HCT116 (cell line): ENCODE data around the gene FOXB2. TPM values are rescaled to one million over a fixed set of nuclear protein-coding genes. Genes with fewer than 3 reads are reported as not detected.
A peak's percentile ranks its signal among the peaks of the same experiment; 100 is the strongest.

Experiments
- ATAC-seq: fragments of 200-7000 bp; cut with Tn5 transposase; 2 replicates; pipeline ENCODE4 v1.9.1; 2020; ENCODE audit warnings: mild to moderate bottlenecking, moderate library complexity
- BruUV-seq: library from RNA; stranded (reverse); fragments of 400-500 nt; replicated peaks from 2 replicates; lab custom pipeline; 2021; lab: Mats Ljungman, UMichigan
- CTCF ChIA-PET: fragments of 300-600 bp; sonication (Branson Sonifier 250); formaldehyde crosslinking; loops from one replicate; lab custom pipeline; 2021; ENCODE audit warnings: antibody characterized with exemption; lab: Charles Lee
- POLR2A ChIA-PET: fragments of 300-600, 350-600 bp; sonication (Branson Sonifier 250); formaldehyde crosslinking; loops from one replicate; lab custom pipeline; 2021; ENCODE audit warnings: antibody characterized with exemption; lab: Charles Lee
- RAD21 ChIA-PET, 2 experiments: fragments of 300-600 bp; sonication (Branson Sonifier 250); formaldehyde crosslinking; loops; one replicate each; lab custom pipeline; 2023; ENCODE audit warnings: low total read pairs in 2 of 2; ENCODE audit not compliant: uncharacterized antibody in 2 of 2, unreplicated experiment in 2 of 2, low non-redundant PET in 1 of 2; lab: Charles Lee
- DNase-seq: peaks from one replicate; pipeline ENCODE4 v3.0.0-alpha.2; 2010; ENCODE audit warnings: low read depth, low spot score
- H2AFZ ChIP-seq: fragments of 200-600 bp; shearing (Covaris generic), sonication (generic); 2 replicates; pipeline ENCODE4 v1.6.1; 2017; ENCODE audit warnings: low read depth, mixed run types, mixed read lengths, antibody characterized with exemption, low read length; ENCODE audit not compliant: poor library complexity, severe bottlenecking
- H3K27ac ChIP-seq: 2 replicates; pipeline ENCODE4 v1.5.1; 2012; ENCODE audit warnings: low read depth, low read length
- H3K27me3 ChIP-seq: fragments of 200-600 bp; sonication (generic); 2 replicates; pipeline ENCODE4 v1.6.1; 2016; ENCODE audit warnings: mixed run types, low read length, mixed read lengths; ENCODE audit not compliant: insufficient read depth
- H3K36me3 ChIP-seq, 2 experiments: fragments of 200-500 bp in 1 of 2; fragments of 200-600 bp in 1 of 2; sonication (Bioruptor generic) in 1 of 2; sonication (generic) in 1 of 2; 2 replicates each; pipeline versions ENCODE4 v1.5.1 to v1.6.1; 2014 to 2016; ENCODE audit warnings: low read length in 2 of 2, inconsistent platforms in 1 of 2, mixed read lengths in 1 of 2, mixed run types in 1 of 2; ENCODE audit not compliant: insufficient read depth in 2 of 2, control insufficient read depth in 1 of 2
- H3K4me1 ChIP-seq, 2 experiments: fragments of 200-600 bp in 1 of 2; sonication (generic) in 1 of 2; 2 replicates each; pipeline versions ENCODE4 v1.5.1 to v1.6.1; 2012 to 2017; ENCODE audit warnings: low read length in 2 of 2, inconsistent platforms in 1 of 2, mild to moderate bottlenecking in 1 of 2, mixed read lengths in 1 of 2, mixed run types in 1 of 2, moderate library complexity in 1 of 2; ENCODE audit not compliant: insufficient read depth in 2 of 2, control insufficient read depth in 1 of 2
- H3K4me2 ChIP-seq: fragments of 200-600 bp; sonication (generic); 2 replicates; pipeline ENCODE4 v1.6.1; 2017; ENCODE audit warnings: mixed run types, low read length, mixed read lengths
- H3K4me3 ChIP-seq, 2 experiments: fragments of 200-600 bp in 1 of 2; sonication (generic) in 1 of 2; replicated peaks in 1 of 2; 2 replicates each; pipeline ENCODE4 v1.5.1; 2011 to 2016; ENCODE audit warnings: low read length in 2 of 2, control low read depth in 1 of 2, low read depth in 1 of 2, mild to moderate bottlenecking in 1 of 2, mixed read lengths in 1 of 2, mixed run types in 1 of 2
- H3K79me2 ChIP-seq: fragments of 200-600 bp; sonication (generic); 2 replicates; pipeline ENCODE4 v1.6.1; 2017; ENCODE audit warnings: mild to moderate bottlenecking, mixed run types, low read length, moderate library complexity, mixed read lengths; ENCODE audit not compliant: insufficient read depth
- H3K9ac ChIP-seq: fragments of 200-600 bp; sonication (generic); 2 replicates; pipeline ENCODE4 v1.6.1; 2016; ENCODE audit warnings: low read length, mixed read lengths
- H3K9me2 ChIP-seq: fragments of 200-600 bp; sonication (generic), shearing (Covaris generic); 2 replicates; pipeline ENCODE4 v1.6.1; 2017; ENCODE audit warnings: mixed run types, mild to moderate bottlenecking, moderate library complexity; ENCODE audit not compliant: insufficient read depth
- H3K9me3 ChIP-seq, 2 experiments: fragments of 200-500 bp in 1 of 2; fragments of 200-600 bp in 1 of 2; sonication (Bioruptor generic) in 1 of 2; sonication (generic) in 1 of 2; 2 replicates each; pipeline ENCODE4 v1.6.1; 2014 to 2017; ENCODE audit warnings: low read length in 2 of 2, mixed read lengths in 2 of 2, inconsistent platforms in 1 of 2, low read depth in 1 of 2, mild to moderate bottlenecking in 1 of 2, mixed run types in 1 of 2, moderate library complexity in 1 of 2; ENCODE audit not compliant: control insufficient read depth in 1 of 2, insufficient read depth in 1 of 2
- H4K20me1 ChIP-seq: fragments of 200-600 bp; sonication (generic), shearing (Covaris generic); 2 replicates; pipeline ENCODE4 v1.6.1; 2017; ENCODE audit warnings: mixed run types, mild to moderate bottlenecking, moderate library complexity; ENCODE audit not compliant: insufficient read depth
- ELF1 ChIP-seq: IDR thresholded peaks from 2 replicates; pipeline ENCODE4 v1.6.1; 2012; ENCODE audit warnings: low read depth, borderline replicate concordance
- EZH2phosphoT487 ChIP-seq: fragments of 200-600 bp; IDR thresholded peaks from 2 replicates; pipeline ENCODE4 v1.6.1; 2018; ENCODE audit warnings: antibody characterized with exemption, borderline replicate concordance
- RAD21 ChIP-seq: IDR thresholded peaks from 2 replicates; pipeline ENCODE4 v1.6.1; 2012; ENCODE audit warnings: low read depth, mild to moderate bottlenecking
- YY1 ChIP-seq: IDR thresholded peaks from 2 replicates; pipeline ENCODE4 v1.6.1; 2011; ENCODE audit warnings: low read length, low read depth, moderate library complexity, mild to moderate bottlenecking; ENCODE audit not compliant: insufficient replicate concordance; ENCODE audit errors: extremely low read depth
- intact Hi-C: fragments of 100-400 bp; cut with micrococcal nuclease; formaldehyde crosslinking; loops from 2 replicates; pipeline ENCODE4 v1.10.0; 2022
- total RNA-seq: library from RNA; stranded (reverse); gene quantifications from one replicate; pipeline ENCODE4 v1.2.1, GENCODE V29; 2021; ENCODE audit not compliant: unreplicated experiment
- TF ChIP-seq, protein P1 (sequence below), 3 experiments: fragments of 200-600 bp in 1 of 3; sonication (generic) in 1 of 3; IDR thresholded peaks in 2 of 3; conservative IDR thresholded peaks in 1 of 3; 2 replicates each; pipeline ENCODE4 v1.5.1; 2012 to 2017; ENCODE audit warnings: low read depth in 2 of 3, low read length in 2 of 3, antibody characterized with exemption in 1 of 3, borderline replicate concordance in 1 of 3, control low read depth in 1 of 3, mild to moderate bottlenecking in 1 of 3, mixed read lengths in 1 of 3, mixed run types in 1 of 3, moderate library complexity in 1 of 3; ENCODE audit not compliant: insufficient read depth in 1 of 3
- TF ChIP-seq, protein P2 (sequence below): IDR thresholded peaks from 2 replicates; pipeline ENCODE4 v1.6.1; 2012
- TF ChIP-seq, protein P3 (sequence below): IDR thresholded peaks from 2 replicates; pipeline ENCODE4 v1.6.1; 2011; ENCODE audit warnings: mild to moderate bottlenecking, low read length, moderate library complexity; ENCODE audit not compliant: insufficient replicate concordance; ENCODE audit errors: extremely low read depth

The FOXB2 gene
- total RNA-seq, 1 experiment from 2014 or later, result not detected

DNA sequence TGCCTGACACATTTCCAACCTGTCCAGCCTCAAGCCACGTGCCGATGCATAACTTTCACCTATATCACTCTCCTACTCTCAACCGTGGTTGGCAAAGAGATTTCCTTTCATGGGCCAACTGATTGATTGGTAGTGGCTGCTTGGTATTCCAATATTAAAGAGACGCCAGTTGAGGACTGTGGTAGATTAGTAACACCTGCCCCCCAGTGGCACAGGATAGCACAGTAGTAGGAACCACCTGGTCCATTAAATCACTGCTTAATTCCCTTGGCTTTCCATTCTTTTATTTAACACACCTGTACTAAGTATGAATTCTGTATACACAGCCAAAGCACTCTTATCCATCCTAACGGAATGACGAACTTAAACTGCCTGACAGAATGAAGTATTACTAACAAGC lies 19.1 kb upstream of the FOXB2 start:
- Histone ChIP-seq H3K4me2 (no peak overlapping the region), H3K9me2 (no peaks in the 10 kb centered on the region), H3K4me1 (no peaks in the 10 kb centered on the region), H4K20me1 (no peaks in the 10 kb centered on the region), H3K9me3 (no peaks in the 10 kb centered on the region), H3K27ac (no peak overlapping the region)
- ChIA-PET CTCF (interaction anchor here (0.6 to 4.4 kb wide), 2 partner anchors 156 to 191 kb away, joined by 4 to 55 read pairs; no protein-coding TSS in a partner anchor), RAD21 (no interaction called here), POLR2A (no interaction called here)
- ATAC-seq (no peak), DNase-seq (no peak)
- intact Hi-C loops, result no loop called here
- TF ChIP-seq RAD21, result peak; percentile 30; the same call in 1 of the 2 replicates
- TF ChIP-seq, protein P1, sequence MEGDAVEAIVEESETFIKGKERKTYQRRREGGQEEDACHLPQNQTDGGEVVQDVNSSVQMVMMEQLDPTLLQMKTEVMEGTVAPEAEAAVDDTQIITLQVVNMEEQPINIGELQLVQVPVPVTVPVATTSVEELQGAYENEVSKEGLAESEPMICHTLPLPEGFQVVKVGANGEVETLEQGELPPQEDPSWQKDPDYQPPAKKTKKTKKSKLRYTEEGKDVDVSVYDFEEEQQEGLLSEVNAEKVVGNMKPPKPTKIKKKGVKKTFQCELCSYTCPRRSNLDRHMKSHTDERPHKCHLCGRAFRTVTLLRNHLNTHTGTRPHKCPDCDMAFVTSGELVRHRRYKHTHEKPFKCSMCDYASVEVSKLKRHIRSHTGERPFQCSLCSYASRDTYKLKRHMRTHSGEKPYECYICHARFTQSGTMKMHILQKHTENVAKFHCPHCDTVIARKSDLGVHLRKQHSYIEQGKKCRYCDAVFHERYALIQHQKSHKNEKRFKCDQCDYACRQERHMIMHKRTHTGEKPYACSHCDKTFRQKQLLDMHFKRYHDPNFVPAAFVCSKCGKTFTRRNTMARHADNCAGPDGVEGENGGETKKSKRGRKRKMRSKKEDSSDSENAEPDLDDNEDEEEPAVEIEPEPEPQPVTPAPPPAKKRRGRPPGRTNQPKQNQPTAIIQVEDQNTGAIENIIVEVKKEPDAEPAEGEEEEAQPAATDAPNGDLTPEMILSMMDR (IDR thresholded peaks at IDR 0.05 in 2 of 3, conservative IDR thresholded peaks at IDR 0.05 in 1 of 3; ENCODE audit: borderline replicate concordance in 1 of 3, insufficient read depth in 1 of 3, low read depth in 2 of 3, low read length in 2 of 3), result peak in 1 of 3 experiments; percentile 22; a peak in 2 of 6 replicates
- TF ChIP-seq ELF1, result no peak
- TF ChIP-seq YY1, result no peak
- TF ChIP-seq EZH2phosphoT487, result no peak
- TF ChIP-seq, protein P2, sequence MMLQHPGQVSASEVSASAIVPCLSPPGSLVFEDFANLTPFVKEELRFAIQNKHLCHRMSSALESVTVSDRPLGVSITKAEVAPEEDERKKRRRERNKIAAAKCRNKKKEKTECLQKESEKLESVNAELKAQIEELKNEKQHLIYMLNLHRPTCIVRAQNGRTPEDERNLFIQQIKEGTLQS, result no peak
- TF ChIP-seq, protein P3, sequence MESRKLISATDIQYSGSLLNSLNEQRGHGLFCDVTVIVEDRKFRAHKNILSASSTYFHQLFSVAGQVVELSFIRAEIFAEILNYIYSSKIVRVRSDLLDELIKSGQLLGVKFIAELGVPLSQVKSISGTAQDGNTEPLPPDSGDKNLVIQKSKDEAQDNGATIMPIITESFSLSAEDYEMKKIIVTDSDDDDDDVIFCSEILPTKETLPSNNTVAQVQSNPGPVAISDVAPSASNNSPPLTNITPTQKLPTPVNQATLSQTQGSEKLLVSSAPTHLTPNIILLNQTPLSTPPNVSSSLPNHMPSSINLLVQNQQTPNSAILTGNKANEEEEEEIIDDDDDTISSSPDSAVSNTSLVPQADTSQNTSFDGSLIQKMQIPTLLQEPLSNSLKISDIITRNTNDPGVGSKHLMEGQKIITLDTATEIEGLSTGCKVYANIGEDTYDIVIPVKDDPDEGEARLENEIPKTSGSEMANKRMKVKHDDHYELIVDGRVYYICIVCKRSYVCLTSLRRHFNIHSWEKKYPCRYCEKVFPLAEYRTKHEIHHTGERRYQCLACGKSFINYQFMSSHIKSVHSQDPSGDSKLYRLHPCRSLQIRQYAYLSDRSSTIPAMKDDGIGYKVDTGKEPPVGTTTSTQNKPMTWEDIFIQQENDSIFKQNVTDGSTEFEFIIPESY, result no peak
- TF ChIP-seq, all 23 proteins: peak for 2
- no TSS peak for BruUV-seq
- H3K36me3 ChIP-seq, result no peaks in the 10 kb centered on the region
- H2AFZ ChIP-seq, result no peak overlapping the region
- no peaks in the 10 kb centered on the region for H3K27me3 ChIP-seq
- no peaks in the 10 kb centered on the region for H3K79me2 ChIP-seq
- no peak overlapping the region for H3K9ac ChIP-seq
- H3K4me3 ChIP-seq, result no peak overlapping the region
